KMS-11 (cell line): Measurements from ENCODE around the gene HSPH1.

Experiments used
- H2AFZ ChIP-seq: fragments of 200-600 bp; sonication (generic); 2 replicates; pipeline ENCODE4 v1.6.1; 2016; ENCODE audit warnings: antibody characterized with exemption, mixed run types, low read depth
- H3K27ac ChIP-seq: fragments of 200-600 bp; sonication (generic); 2 replicates; pipeline ENCODE4 v1.6.1; 2016; ENCODE audit warnings: mild to moderate bottlenecking, mixed run types
- H3K27me3 ChIP-seq: fragments of 200-600 bp; sonication (generic); 2 replicates; pipeline ENCODE4 v1.6.1; 2017; ENCODE audit warnings: mild to moderate bottlenecking, low read depth, mixed run types, moderate library complexity; ENCODE audit not compliant: insufficient read depth
- H3K36me3 ChIP-seq: fragments of 200-600 bp; sonication (generic); 2 replicates; pipeline ENCODE4 v1.6.1; 2017; ENCODE audit warnings: mild to moderate bottlenecking, mixed run types; ENCODE audit not compliant: insufficient read depth
- H3K4me1 ChIP-seq: fragments of 200-600 bp; sonication (generic); 2 replicates; pipeline ENCODE4 v1.6.1; 2016; ENCODE audit warnings: mild to moderate bottlenecking, low read depth, mixed run types; ENCODE audit not compliant: poor library complexity, severe bottlenecking
- H3K4me2 ChIP-seq: fragments of 200-600 bp; sonication (generic); 2 replicates; pipeline ENCODE4 v1.7.0; 2016; ENCODE audit warnings: mild to moderate bottlenecking, mixed run types
- H3K4me3 ChIP-seq: fragments of 200-600 bp; sonication (generic); IDR thresholded peaks from 2 replicates; pipeline ENCODE4 v1.6.1; 2017; ENCODE audit warnings: low read depth, low read length, mixed read lengths; ENCODE audit not compliant: insufficient read depth
- H3K79me2 ChIP-seq: fragments of 200-600 bp; sonication (generic); 2 replicates; pipeline ENCODE4 v1.6.1; 2016; ENCODE audit warnings: low read depth, mixed run types; ENCODE audit not compliant: insufficient read depth
- H3K9ac ChIP-seq: fragments of 200-600 bp; sonication (generic); 2 replicates; pipeline ENCODE4 v1.6.1; 2016; ENCODE audit warnings: mild to moderate bottlenecking, mixed run types
- H4K20me1 ChIP-seq: fragments of 200-600 bp; sonication (generic); 2 replicates; pipeline ENCODE4 v1.6.1; 2016; ENCODE audit warnings: mild to moderate bottlenecking, mixed run types; ENCODE audit not compliant: insufficient read depth
- TF ChIP-seq, protein P1 (sequence below): fragments of 200-600 bp; sonication (generic); conservative IDR thresholded peaks from 2 replicates; pipeline ENCODE4 v1.6.1; 2017; ENCODE audit warnings: low read depth, mild to moderate bottlenecking, antibody characterized with exemption, low read length, moderate library complexity, mixed read lengths

HSPH1 gene

DNA sequence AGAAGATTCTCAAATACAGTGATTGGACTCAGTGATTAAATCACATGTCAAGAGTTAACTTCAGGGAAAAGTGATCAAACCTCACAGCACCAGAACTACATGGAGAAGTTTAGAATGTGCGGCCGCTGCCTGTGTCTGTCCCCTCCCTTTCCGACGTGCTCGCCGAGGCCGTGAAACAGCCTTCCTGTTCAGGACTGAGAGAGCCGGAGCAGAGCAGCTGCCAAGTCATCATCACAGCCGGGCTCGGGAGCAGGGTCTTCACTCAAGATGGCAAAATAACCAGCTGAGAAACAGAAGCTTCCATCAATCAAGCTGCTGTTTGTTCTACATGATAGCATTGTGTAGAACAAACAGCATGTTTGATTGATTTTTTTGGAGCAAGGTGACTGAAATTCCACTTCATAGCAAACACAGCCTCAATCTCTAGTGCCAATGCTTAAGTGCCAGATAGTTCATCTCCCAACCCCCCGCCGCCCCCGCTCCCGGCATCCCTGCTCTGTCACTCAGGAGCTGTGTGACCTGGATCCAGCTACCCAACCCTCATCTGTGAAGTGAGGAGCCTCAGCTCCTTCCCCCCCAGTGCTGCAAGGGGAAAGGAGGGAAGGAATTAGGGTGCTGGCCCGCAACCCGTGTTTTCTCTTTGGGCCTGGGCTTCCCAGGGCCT is 70.6 kb downstream of the HSPH1 start:
- Histone ChIP-seq H3K27ac (no peak overlapping the region), H3K4me3 (no peak overlapping the region), H3K36me3 (no peaks in the 10 kb centered on the region), H3K4me1 (no peaks in the 10 kb centered on the region), H2AFZ (no peak overlapping the region), H3K4me2 (no peak overlapping the region), H3K79me2 (no peaks in the 10 kb centered on the region), H3K9ac (no peak overlapping the region), H4K20me1 (no peaks in the 10 kb centered on the region), H3K27me3 (no peaks in the 10 kb centered on the region)
- TF ChIP-seq, protein P1, sequence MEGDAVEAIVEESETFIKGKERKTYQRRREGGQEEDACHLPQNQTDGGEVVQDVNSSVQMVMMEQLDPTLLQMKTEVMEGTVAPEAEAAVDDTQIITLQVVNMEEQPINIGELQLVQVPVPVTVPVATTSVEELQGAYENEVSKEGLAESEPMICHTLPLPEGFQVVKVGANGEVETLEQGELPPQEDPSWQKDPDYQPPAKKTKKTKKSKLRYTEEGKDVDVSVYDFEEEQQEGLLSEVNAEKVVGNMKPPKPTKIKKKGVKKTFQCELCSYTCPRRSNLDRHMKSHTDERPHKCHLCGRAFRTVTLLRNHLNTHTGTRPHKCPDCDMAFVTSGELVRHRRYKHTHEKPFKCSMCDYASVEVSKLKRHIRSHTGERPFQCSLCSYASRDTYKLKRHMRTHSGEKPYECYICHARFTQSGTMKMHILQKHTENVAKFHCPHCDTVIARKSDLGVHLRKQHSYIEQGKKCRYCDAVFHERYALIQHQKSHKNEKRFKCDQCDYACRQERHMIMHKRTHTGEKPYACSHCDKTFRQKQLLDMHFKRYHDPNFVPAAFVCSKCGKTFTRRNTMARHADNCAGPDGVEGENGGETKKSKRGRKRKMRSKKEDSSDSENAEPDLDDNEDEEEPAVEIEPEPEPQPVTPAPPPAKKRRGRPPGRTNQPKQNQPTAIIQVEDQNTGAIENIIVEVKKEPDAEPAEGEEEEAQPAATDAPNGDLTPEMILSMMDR, result no peak

DNA sequence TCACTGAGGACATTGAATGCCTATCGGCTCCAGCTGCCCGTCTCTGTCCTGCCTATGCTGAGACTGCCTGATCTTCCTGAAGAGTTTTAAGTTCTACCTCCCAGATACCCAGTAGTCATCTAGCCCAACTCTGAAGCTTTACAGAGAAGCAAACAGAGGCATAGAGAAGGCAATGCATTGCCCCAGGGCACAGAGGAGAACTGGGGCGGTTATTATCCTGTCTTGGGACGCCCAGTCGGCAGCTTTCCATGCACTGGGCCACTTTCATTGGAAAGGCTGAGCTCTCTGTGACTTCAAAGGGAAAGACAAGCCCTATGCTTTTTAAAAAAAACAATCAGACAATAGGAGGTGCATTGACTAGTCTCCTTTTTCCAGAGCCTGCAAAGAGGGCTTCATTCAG is 71.6 kb downstream of the HSPH1 start:
- Histone ChIP-seq H2AFZ (no peak overlapping the region), H3K36me3 (no peaks in the 10 kb centered on the region), H4K20me1 (no peaks in the 10 kb centered on the region), H3K4me3 (no peak overlapping the region), H3K4me1 (no peaks in the 10 kb centered on the region), H3K79me2 (no peaks in the 10 kb centered on the region), H3K4me2 (no peak overlapping the region), H3K9ac (no peak overlapping the region), H3K27ac (no peak overlapping the region), H3K27me3 (no peaks in the 10 kb centered on the region)
- TF ChIP-seq, protein P1, result no peak

DNA sequence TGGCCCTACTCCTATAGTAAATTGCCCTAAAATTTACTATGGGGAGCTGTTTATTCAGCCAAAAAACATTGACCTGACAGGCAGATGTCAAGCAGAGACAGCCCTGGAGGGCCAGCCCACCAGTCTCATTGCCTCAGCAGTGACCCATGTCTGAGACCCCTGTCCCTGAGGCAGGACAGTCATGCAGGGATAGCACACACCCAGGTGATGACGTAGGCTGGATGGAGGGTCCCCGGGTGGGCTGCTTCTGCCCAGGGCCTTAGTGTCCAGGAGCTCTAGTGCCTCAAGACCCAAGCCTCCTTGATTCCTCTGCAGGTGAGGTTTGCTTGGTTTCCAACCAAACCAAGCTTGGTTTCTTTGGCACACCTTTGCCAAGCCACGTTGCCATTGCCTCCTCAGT is 72.1 kb downstream of the HSPH1 start:
- Histone ChIP-seq H3K4me3 (no peak overlapping the region), H3K27me3 (no peaks in the 10 kb centered on the region), H3K9ac (no peak overlapping the region)

DNA sequence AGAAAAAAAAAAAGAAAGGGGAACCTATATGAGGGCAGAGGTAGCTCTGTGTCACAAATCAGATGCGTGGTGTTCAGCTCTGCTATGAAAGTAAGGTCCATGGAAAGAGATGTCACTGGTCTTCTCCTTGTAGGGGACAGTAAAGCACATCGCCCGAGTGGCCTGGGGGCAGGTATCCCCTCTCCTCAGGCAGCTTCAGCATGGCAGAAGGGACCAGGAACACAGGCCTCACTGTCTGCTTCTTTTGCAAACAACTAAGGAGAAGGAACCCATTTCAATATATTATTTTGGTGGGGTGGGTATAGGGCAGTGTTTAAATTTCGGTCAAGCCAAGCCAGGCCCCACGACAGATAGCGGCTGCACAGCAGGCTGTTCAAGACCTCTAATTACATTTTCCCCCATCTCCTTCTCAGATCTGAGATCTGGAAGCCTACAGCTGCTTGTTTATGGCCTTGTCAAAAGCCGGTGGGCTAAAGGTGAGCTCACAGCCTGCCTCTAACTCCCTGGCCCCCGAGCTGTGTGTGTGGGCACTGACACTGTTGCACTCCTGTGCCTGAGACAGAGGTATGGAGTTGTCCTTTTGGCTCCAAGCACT is 72.8 kb downstream of the HSPH1 start:
- H3K27me3 ChIP-seq, result no peaks in the 10 kb centered on the region

More for the DNA sequence above, 72.1 kb downstream of the HSPH1 start:
- Histone ChIP-seq H3K4me1 (no peaks in the 10 kb centered on the region), H3K4me2 (no peak overlapping the region), H4K20me1 (no peaks in the 10 kb centered on the region), H3K27ac (no peak overlapping the region), H3K79me2 (no peaks in the 10 kb centered on the region), H2AFZ (no peak overlapping the region), H3K36me3 (no peaks in the 10 kb centered on the region)
- TF ChIP-seq, protein P1, result no peak

More for the DNA sequence above, 72.8 kb downstream of the HSPH1 start:
- Histone ChIP-seq H3K79me2 (no peaks in the 10 kb centered on the region), H3K4me2 (no peak overlapping the region), H4K20me1 (no peaks in the 10 kb centered on the region), H3K4me3 (no peak overlapping the region), H2AFZ (no peak overlapping the region), H3K4me1 (no peaks in the 10 kb centered on the region), H3K9ac (no peak overlapping the region), H3K27ac (no peak overlapping the region), H3K36me3 (no peaks in the 10 kb centered on the region)
- TF ChIP-seq, protein P1, result no peak
